Right kidney (tissue), 1 donor: ENCODE results near the gene GDF11.

Experiments used
- DNase-seq: peaks from one replicate; pipeline ENCODE4 v3.0.0-alpha.2; 2016

GDF11 gene

DNA sequence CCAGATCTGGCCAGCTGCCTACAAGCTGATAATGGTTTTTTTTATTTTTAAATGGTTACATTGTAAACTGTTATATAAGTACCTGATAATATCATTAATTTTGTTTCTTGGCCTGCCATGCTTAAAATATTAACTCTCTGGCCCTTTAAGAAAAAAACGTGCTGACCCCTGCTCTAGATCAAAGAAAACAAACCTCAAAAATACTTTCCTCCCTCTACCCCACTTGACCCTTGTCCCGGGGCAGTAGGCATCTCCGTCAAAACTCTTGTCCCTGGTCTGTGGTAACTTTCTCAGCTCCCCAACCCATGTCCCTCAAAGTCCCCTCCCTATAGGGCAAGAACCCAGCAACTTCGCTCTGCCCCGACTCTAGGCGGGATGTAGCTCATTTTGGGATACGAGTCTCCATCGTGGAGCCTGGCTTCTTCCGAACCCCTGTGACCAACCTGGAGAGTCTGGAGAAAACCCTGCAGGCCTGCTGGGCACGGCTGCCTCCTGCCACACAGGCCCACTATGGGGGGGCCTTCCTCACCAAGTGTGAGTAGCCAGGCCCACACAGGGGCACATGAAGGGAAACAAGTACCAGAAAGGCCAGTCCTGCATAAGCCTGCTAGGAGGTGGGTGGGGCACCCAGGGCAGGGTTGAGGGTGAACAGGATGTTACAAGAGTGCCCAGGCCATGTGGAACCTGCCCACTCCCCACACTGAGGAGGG is 19.3 kb upstream of the GDF11 start:
- DNase-seq, result no peak

DNA sequence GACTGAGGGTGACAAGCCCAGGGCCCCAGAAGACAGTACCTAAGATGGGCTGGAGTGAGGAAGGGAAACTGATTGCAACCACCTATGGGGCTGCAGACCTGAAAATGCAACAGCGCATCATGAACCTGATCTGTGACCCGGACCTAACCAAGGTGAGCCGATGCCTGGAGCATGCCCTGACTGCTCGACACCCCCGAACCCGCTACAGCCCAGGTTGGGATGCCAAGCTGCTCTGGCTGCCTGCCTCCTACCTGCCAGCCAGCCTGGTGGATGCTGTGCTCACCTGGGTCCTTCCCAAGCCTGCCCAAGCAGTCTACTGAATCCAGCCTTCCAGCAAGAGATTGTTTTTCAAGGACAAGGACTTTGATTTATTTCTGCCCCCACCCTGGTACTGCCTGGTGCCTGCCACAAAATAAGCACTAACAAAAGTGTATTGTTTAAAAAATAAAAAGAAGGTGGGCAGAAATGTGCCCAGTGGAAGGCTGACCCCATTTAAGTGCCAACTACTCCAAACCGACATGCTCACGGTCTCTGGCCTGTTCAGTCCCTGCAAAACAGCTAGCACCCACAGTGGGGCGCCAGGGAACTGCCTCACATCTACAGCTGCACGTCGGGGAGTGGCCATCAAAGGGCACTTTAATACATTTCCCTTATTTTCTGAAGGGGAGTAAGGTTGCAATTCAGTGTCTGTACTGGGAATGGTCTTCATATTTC is 18.5 kb upstream of the GDF11 start:
- peak; percentile 17 for DNase-seq

DNA sequence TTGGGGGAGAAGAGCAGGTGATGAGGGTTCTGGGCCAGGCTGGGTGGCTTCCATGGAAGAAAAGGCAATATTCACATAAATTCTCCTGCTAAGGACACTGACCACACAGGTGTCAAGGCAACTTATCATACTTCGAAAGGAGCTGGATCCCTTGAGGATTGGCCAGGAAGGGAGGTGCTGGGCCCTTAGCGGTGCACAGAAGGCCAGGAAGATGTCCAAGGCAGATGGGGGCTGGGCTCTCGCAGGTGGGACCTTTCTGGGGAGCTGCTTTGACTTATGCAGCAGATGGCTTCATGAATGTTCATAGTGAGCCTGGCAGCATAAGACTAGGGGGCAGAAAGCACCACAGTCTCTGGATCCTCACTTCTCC is 18.0 kb upstream of the GDF11 start:
- DNase-seq, result no peak

DNA sequence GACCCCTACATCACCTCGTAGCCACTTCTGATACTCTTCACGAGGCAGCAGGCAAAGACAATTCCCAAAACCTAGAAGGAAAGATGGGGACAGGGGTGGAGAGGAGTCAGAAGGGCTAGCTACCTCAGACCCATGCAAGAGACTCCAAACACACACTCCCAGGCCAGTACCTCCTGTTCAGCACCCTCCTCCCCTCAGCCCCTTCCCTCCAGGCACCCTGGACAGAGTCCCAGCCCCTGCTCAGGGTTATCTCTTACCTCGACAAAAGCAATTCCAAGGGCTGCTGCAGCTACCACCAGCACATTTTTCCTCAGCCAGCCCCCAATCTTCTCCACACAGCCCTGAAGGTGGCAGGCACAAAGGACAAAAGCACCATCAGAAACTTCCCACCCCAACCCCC is 17.4 kb upstream of the GDF11 start:
- no peak for DNase-seq

DNA sequence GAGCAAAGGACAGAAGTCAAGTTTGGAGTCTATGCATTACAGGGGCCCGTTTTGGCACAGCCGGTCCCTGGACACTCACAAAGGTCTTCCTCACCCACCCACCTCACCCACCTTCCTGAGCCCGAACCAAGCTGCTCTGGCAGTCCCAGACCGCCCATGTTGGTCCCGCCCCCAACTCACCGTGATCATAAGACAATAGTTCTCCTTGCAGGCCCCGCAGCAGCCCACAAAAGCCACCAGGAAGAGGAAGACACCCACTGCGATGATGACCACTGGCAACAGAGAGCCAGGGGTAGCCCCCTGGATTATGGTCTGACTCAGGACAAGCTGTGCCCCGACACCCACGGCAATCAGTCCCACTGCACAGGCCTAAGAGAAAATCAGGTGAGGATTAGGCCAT is 16.0 kb upstream of the GDF11 start:
- DNase-seq, result no peak

DNA sequence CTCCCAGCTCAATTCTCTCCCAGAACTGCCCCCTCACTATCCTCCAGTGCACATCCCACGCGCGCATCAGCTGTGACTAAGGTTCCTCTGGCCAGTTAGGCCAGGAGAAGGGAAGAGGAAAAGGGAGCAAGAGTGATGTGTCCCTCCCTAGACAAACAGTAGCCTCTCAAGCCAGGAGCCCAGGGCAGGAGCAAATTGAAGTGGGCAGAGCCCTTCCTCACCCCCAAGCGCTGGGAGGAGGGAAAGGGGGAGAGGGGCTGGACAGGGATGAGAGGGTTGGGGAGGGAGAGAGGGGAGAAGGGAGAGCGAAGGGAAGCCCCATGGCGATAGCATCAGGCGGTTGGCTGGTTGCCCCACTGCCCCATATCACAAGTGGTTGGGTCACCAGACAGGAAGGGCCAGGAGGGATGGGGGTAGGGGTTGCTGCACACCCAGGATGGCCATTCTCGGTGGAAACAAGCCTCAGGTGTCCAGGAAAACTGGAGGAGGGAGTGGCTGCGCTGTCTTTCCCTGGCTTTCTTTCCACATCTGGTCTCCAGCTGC is 15.2 kb upstream of the GDF11 start:
- DNase-seq, result peak; percentile 70

DNA sequence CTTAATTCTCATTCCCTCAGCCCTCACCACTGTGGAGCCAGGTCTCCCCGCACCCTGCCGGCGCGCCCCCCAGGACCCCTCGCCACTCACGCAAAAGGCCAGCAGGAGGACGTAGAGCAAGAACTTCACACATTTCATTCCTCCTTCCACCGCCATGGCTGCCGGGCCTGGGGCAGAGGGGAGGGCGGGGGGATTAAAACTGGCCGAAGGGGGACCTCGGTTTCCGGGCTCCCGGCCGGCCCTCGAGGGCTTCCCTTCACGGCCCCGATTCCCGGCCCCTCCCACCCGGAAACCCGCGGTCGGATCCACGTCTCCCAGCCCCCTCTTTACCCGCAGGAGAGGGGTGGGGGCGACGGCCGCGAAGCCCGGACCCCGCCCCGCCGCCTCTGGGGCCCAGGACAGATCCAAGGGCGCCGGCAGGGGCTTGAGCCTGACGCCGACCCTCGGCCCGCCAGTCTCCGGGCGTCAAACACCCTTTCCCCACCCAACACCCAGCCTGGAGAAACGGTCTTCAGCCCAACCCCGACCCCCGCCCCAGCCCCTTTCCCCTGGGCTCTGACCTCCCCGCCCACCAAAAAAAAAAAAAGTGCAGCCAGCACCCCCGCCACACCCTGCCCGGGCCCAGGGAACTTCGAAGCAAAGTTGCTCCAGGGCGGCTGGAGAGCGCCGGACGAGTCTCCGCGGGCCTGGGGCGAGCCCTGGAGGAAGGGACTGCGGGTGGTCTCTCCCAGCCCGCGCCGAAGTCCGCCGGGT is 14.6 kb upstream of the GDF11 start:
- peak; percentile 71 for DNase-seq

DNA sequence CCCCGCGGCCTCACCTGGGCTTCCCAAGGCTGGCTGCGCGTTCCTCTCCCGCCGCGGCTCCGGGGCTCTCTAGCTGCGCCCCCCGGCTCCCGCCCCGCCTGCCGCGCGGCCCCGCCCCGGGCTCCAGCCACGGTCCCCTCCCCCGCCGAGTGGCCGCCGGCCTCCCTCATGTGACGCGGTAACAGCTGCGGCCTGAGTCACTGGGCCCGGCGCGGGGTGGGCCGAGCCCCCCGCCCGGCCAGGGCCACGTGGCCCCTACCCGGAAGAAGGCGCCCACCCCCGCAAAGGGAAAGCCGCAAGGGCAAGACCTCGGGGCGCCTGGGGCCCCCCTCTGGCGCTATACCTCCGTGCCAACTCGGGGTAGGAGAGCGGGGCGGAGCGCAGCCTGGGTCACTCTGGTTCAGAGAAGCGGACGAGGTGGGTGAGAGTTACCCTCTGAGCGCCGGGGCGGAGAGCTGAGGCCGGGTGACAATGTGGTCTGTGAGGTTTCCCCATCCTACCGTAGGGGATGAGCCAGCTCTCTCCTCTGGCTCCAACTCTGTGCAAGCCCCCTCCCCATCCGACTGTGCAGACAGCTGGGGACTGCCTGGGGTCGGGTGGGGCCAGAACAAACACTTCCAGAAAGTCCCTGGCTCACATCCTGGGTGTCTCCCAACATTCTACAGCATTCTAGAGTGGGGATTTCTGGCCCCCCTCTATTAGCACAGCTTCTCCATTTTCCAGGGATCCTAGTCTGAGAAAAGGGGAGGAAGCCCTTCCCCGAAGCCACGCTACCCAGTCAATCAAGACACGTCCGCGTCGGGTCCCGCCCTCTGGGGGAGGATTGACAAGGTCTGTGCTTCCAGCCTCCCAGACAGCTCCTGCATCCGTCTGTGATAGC is 13.7 kb upstream of the GDF11 start, which contains the start of gene CD63:
Gene CD63, minus strand, starts transcription at position 71 of the 880 bp plus-strand sequence. CDS start 668 bp downstream, outside the sequence.
- peak; percentile 95 for DNase-seq

DNA sequence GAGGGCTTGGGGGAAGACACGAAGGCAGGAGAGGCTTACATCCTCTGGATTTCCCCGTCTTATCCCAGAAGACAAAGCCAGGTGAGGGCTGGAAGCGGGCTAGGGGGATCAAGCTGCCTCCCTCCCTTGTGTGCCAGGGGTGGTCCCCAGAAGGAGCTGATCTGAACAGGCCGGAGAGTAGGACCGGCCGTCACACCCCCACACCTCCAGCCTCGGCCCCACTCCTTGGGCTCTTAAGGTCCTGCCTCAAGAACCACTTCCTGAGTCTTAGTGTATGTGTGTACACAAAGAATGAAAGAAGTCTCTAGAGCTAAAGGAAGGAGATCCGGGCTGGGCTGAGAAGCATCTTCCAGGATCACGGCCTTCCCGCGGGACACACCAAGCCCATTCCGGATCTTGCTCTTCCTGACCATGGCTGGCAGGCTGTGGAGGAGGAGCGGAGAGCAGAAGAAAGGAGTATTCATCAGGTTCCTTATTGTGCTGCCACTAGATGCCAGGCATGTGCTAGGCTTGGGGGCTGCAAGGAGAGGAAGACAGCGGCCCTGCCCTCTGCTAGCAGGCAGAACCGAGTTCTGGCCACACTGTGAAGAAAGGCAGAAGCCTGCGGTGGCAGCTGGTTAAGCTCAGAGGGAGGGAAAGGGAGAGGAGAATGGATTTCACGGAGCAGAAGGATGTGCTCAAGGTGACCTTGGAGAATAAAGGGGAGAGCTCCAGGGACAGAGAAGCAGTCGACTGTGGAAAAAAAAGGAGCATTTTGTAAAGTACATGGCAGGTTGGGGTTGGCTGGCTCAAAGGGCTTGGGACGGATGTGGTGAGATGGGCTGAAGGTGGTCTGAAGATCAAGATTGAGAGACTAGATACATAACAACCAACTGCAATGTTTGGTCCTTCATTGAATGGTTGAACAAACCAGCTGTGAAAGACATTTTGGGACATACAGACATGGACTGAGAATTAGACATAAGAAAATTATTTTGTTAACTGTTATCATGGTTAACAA is 12.8 kb upstream of the GDF11 start:
- DNase-seq, result peak; percentile 84

DNA sequence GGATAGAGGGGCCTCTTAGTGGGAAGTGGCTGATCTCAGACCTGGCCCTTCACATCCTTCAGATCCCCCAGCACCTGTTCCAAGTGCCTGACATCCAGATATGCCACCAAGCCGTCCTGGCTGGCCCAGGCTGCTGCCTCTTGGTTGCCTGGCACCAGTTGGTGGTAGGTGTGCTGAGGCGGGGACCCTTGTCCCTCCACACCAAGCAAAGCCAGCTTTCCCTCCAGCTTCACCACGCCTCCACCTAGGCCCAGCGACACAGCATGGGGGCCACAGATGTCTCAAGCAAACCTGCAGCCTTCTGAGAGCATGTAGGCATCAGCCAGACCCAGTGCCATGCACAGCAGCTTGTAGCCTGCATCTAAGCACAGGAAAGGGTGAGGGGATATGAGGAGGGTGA is 10.6 kb upstream of the GDF11 start:
- no peak for DNase-seq

DNA sequence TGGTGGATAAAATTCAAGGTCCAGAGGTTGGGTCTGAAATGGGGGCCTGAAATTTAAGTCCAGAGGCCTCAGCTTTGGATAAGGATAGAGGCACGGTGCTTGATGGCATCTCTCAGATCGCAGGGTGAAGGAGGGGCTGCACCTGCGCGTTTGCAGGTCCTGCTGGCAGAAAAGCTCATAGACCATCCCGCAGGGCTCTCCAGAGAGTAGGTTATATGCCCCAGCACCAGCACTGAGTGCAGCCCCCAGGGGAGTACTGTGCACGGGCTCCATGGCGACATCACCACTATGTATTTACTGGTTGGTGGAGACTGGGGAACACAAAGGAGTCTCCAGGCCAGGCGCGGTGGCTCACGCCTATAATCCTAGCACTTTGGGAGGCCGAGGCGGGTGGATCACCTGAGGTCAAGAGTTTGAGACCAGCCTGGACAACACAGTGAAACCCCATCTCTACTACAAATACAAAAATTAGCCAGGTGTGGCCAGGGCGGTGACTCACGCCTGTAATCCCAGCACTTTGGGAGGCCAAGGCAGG is 9.8 kb upstream of the GDF11 start:
- no peak for DNase-seq

DNA sequence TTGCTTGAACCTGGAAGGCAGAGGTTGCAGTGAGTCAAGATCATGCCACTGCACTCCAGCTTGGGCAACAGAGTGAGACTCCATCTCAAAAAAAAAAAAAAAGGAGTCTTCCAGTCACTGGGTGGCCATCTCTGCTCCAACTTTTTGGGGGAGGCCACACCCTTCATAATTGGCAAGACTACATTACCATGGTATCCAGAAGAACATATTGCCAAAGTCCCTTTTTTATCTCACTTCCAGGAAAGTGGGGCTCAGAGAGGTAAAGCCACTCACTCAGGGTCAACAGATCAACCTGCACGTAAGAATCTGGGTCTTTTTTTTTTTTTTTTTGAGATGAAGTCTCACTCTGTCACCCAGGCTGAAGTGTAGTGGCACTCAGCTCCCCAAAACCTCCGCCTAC is 9.1 kb upstream of the GDF11 start:
- DNase-seq, result no peak

DNA sequence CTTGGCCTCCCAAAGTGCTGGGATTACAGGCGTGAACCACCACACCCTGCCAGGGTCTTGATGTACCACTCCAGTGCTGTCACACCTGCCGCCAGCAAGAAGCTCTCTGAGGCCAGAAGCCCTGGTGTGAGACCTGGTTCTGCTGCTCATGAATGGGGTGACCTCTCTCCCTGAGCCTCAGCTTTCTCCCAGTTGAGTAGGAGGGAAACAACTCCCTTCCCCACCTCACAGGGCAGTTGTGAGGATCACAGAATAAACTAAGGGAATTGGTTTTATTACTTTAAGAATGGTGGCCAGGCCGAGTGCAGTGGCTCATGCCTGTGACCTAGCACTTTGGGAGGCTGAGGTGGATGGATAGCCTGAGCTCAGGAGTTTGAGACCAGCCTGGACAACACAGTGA is 8.3 kb upstream of the GDF11 start:
- no peak for DNase-seq

DNA sequence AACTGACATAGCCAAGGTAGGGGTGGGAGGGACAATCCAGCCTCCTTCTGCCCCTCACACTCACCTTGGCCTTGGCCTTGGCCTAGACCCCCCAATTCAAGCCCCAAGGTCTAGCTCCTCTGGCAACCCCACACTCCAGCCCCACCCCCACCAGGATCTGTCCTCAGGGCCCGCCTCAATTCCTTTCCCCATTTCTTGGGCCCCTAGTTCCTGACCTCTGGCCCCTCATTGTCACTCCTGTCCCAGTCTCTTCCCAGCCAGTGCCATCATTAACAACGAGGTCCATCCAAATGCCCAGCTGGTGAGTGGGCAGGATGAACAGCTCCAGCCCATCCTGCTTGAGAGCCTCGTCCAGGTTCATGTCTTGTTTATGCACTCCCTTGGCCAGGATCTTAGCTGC is 6.8 kb upstream of the GDF11 start:
- DNase-seq, result no peak

DNA sequence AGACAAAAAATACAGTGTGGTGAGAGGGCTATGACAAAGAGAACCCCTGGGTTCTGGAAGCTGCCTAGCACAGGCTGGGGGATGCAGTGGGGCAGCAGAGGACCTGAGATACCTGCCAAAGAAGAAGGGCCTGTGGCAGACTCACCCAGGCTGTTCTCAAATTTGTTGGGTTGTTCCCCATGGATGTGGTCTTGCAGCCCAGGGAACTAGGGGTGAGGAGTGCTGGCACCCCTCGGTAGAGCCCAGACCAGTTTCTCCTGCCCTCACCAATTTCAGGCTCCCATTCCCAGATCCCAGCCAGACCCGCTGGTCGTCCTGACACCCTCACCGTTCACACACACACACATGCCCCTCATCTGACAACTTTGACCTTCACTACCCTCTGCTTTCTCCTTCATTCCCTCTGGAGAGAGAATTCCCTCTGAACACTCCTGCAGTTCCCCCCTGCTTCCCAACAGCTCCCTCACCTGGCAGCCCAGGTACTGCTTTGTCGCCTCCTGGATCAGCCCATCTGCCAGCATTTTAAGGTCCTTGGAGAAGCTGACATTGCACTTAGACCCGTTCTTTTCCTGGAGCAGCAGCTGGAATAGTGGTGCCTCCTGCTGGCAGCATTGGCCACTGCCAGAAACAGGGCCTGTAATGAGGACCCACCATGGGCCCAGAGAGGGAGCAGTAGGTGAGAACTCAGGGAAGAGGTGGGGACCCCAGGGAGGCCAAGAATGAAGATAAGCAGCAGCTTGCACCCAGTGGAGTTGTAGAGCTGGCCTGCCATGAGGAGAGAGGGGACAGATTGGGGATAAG is 5.9 kb upstream of the GDF11 start:
- DNase-seq, result peak; percentile 59

DNA sequence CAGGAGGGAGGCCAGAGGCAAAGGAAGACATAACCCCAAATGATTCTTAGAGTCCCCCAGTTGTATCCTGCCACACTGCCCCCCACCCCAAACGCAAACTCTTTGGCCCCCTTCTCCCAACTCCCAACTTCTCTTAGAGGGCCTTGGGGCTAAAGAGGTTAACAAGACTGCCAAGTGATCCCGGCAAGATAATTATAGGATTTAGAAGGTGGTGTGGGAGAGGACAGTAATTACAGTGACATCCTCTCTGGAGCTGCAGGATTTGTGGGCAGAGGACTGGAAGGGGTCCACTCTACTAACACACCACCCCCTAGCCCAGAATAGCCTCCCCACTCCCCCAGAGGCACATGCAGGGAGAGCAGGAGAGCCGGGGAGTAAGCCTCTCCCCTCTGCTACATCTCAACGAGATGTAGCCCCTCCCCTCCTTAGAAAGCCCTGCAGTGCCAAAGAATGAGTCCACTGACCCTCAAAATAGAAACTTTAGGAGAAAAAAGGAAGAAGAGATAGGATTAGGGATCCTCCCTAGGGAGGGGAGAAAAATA is 5.3 kb upstream of the GDF11 start:
- no peak for DNase-seq

DNA sequence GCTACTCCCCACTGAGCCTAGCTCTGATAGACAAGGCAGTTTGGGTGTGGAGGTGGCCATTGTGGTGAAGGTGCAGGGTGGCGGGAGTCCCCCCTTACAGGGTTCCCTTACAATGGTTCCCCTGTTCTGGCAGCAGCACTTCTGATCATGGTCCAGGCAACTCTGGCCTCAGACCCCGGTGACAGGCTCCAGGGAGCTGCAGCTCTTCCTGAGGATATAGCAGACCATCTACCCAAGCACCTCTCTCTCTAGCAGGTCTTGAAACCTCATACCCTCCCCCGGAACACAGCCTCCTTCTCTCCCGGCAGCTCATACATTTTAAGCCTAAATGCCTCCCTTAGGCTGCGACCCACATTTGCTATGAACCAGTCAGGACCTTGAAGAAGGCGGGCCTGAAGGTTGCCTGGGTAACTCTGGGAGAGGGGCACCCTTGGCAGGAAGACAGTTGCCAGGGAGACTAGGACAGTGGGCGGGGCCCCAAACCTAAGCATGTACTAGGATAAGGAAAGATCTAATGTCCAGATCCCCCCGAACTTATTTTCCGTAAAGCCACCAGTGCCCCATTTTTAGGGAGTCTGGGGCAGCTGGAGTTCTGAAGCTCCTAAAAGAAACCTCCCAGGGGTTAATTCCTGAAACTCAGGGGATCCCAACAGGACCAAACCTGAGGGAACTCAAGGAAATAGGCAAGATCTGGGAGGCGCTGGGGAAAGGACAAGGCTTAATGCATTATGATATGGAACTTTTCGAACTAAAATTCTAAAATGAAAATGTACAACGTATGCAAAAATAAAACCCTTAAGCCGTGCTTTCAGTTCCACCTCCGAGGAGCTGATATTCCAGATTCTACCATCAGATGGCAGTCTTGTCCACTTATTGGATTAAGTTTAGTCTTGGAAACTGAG is 4.5 kb upstream of the GDF11 start:
- DNase-seq, result peak; percentile 88

DNA sequence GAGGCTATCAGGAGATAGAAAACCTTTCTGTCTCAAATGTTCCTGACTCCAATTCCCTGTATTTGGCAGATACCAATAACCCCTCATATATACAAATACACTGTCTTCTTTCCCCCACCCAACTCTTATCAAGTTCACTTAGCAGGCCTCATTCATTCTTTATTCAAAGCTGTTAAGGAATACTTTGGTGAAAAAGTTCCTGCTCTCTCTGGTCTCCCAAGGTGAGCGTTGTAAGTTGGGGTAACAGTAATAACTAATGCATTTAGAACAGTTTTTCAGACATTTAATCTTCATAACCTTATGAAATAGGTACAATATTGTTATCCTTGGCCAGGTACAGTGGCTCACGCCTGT is 3.9 kb upstream of the GDF11 start:
- DNase-seq, result no peak
